HG02970 (cell line): ENCODE measurements around the gene CD99.
A peak's percentile ranks its signal among the peaks of the same experiment; 100 is the strongest.

Source experiments
- ATAC-seq: cut with Tn5 transposase; IDR thresholded peaks from one replicate; pipeline ENCODE4 v1.9.1; 2021; ENCODE audit warnings: mild to moderate bottlenecking, moderate library complexity, moderate number of reproducible peaks; ENCODE audit not compliant: unreplicated experiment, low FRiP score

CD99 gene

GRCh38 chrX:2697306-2697705 is 6.2 kb downstream of the CD99 start:
- ATAC-seq: no peak

GRCh38 chrX:2697741-2698299 is 6.7 kb downstream of the CD99 start:
- ATAC-seq: no peak

DNA sequence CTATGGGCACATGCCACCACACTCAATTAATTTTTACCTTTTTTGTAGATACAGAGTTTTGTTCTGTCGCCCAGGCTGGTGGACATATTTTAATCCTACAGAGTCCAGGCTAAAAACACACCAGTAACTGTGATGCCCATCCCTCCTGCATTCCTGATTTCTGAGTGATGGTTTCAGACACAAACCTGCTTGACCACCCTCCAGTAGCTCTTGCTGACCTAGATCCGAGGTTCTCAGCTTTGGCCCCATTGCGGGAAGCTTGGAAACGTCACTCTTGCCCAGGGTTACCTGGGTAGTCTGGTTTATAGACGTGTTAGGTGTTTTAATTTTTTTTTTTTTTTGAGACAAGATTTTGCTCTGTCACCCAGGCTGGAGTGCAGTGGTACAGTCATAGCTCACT is 7.5 kb downstream of the CD99 start:
- ATAC-seq: no peak

DNA sequence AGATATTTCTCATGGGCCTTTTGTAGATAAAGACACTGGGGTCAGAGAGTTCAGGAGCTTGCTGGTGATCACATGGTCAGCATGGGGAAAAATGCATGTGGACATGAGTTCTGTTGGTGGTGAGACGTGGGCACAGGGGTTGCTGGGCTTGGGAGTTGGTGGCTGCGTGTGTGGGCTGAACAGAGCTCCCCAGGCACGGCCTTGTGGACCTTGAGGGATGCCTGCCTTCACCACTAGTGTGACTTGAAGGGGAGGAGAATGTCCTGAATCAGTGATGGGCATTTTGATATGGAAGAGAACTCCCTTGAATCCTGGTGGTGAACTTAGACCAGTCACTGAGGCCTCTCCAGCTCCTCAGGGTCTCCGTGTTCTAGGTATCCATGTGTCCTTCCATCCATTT is 8.9 kb downstream of the CD99 start:
- ATAC-seq: no peak

GRCh38 chrX:2700405-2701320 is 9.6 kb downstream of the CD99 start:
- ATAC-seq: no peak

GRCh38 chrX:2701600-2701999 is 10.5 kb downstream of the CD99 start:
- ATAC-seq: no peak

GRCh38 chrX:2703991-2704369 is 12.9 kb downstream of the CD99 start:
- no peak for ATAC-seq

DNA sequence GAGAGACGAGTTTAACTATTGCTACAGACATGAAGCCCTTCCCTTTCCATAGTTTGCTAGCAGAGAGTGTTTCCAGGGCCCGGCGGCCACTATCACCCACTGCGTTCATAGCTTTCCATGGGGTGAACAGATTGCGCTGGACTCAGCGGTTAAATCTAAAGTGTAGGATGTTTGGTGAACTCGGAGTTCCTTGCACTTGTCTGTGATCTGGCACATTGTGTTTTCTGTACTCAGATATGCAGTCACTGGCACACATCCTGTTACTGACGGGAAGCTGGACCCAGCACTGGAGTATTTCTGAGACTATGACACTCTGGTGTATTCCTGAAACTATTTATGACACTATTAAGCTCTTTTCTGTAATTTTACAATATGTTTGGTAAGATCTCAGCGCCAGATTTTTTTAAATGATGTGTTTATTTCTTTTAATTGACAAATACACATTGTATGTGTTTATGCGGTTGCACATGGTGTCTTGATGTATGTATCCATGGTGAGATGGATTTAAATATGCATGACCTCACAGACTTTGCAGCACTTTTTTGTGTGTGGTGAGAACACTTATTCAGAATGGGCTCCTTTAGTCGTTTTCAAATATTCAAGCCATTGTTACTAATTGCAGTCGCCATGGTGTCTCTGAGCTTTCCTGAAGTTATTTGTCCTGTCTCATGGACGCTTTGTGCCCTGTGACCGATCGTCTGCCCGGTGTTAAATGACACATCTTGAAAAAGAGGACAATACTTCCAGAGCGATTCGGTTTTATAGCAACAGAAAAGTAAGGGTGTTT is 14.1 kb downstream of the CD99 start:
- ATAC-seq: no peak

GRCh38 chrX:2707334-2707760 is 16.3 kb downstream of the CD99 start:
- ATAC-seq: peak; percentile 87

DNA sequence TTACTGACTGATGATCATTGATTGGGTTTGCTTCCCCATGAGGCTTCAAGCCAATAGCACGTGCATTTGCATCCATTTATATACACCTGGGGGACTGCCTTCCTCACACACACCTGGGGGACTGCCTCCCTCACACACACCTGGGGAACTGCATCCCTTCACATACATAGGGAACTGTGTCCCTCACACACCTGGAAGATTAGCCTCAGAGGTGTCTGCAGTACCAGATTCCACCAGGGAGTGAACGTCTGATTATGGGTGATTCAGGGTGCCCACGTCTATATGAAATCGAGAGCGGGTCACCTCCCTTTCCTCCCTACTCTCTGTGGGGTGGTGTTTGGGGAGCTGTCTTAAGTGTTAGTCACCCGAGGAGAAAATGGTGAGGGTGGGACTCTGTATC is 16.9 kb downstream of the CD99 start:
- no peak for ATAC-seq

- no peak for ATAC-seq
Observed at GRCh38 chrX:2708592-2709188, 17.6 kb downstream of the CD99 start.

DNA sequence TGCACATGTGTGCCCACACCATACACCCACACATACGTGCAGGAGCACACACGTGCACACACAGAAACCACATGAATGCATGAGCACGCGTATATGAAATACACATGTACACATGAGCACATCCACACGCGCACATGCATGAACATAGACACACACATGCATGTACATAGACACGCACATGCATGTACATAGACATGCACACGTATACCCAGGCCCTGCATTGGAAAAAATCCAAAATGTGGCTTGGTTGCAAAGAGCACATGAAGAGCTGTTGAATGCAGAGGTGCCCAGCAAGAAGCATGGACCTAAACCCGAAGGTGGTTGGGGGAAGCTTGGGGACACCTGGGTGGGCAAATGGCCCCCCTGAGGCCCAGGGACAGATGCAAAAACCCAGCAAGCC is 18.5 kb downstream of the CD99 start:
- no peak for ATAC-seq

DNA sequence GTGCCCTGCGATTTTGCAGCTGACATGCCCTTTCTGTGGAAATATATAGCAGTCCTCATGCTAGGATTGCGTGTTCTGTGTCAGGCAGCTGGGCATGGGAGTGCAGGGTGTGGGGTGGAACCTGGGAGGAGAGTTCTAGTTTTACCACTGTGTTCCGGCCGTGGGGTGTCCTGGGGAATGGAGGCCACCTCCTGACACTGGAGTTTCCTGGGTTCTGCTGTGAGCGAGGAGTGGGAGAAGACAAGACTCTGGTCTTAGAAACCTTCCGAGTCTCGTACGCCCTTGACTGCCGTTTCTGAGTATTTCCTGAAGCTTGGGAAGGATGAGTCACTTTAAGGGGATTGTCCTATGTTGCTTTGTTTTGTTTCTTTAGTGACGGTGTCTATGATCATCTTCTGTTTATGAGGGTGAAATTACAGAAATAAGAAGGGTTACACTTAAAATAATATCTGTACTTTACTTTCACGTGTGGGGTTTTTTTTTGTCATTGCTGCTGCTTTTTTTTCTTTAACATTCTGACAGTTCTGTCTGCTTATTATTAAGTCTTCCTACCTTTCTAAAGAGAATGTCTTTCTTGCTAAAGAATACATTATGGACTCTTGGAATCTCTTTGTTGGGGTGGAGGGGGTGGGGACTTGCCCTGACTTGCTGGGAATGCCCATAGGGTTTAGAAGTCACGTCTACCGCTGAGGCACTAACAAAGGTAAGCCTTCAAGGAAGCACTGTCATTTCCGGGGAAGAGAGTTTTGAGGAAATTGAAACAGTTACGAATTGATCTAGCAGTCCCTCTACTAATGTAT is 19.1 kb downstream of the CD99 start:
- no peak for ATAC-seq

DNA sequence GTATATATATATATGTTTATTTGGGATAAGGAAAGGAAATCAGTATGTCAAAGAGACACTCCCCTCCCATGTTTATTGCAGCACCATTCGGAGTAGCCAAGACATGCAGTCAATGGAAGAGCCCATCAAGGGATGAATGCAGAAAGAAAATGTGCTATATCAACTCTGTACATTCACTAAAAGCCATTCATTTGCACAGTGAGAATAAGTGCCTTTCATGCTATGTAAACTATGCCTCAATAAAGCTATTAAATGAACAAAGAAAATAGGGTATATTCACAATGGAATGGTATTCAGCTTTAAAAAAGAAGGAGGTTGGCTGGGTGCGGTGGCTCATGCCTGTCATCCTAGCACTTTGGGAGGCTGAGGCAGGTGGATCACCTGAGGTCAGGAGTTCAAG is 20.3 kb downstream of the CD99 start:
- ATAC-seq: no peak

GRCh38 chrX:2712428-2712827 is 21.3 kb downstream of the CD99 start:
- ATAC-seq: no peak

- ATAC-seq: no peak
Observed at GRCh38 chrX:2712890-2713840, 22.1 kb downstream of the CD99 start.

DNA sequence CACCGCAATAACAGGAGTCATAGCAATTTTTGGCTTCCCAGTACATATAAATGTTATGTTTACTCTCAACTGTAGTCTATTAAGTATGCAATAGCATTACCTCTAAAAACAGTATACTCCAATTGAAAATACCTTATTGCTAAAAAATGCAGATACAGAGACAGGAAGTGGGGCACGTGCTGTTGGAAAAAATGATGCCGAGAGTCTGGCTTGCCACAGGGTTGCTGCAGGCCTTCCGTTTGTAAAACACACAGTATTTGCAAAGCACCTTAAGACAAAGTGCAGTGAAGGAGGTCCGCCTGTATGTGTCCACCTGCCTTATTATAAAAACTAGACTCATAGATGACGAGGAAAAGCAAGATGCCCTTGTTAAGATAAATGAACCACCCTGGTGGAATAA is 23.5 kb downstream of the CD99 start:
- no peak for ATAC-seq

- ATAC-seq: no peak
Observed at GRCh38 chrX:2715066-2715600, 24.0 kb downstream of the CD99 start.

- no peak for ATAC-seq
Observed at GRCh38 chrX:2717312-2717711, 26.2 kb downstream of the CD99 start.
